Measurements from ENCODE around the gene PAK4.

- TF ChIP-seq CTCF (IDR thresholded peaks at IDR 0.05) = no peak
- TF ChIP-seq POLR2A (IDR thresholded peaks at IDR 0.05) = no peak
Measured at GRCh38 chr19:39160523-39160861, 34.9 kb downstream of the PAK4 start.
